Measurements from ENCODE around the gene ALDH1A2.

DNA sequence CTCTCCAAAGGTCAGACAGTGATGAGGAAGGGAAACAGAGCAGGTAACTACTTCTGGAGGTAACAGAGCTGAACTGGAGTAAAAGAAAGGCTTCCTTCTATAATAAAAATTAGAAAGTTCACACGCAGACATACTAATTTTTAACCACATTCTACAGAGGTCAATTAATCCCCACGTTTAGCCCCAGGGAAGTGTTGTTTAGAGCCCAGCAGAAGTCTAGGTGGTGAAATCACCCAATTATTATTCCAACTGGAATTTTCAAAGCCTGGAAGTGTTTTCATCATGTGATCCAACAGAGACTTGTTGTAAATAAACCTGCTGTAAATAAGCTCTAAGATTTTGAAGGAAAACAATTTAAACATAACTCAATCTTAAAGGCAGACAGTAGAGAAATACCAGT, 6.8 kb downstream of the ALDH1A2 start:
- TF ChIP-seq CTCF (IDR thresholded peaks at IDR 0.05; ENCODE audit: poor library complexity, severe bottlenecking), result no peak
- no peak for TF ChIP-seq RAD21 (conservative IDR thresholded peaks at IDR 0.05)
- no peak for TF ChIP-seq MXI1 (conservative IDR thresholded peaks at IDR 0.05; ENCODE audit: poor library complexity, severe bottlenecking)
- no peak for TF ChIP-seq EZH2 (IDR thresholded peaks at IDR 0.05; ENCODE audit: borderline replicate concordance, insufficient read depth, low read length, poor library complexity, severe bottlenecking)
- TF ChIP-seq EP300 (conservative IDR thresholded peaks at IDR 0.05; ENCODE audit: poor library complexity, severe bottlenecking), result no peak
- TF ChIP-seq SMC3 (conservative IDR thresholded peaks at IDR 0.05; ENCODE audit: poor library complexity), result no peak
- no peak for TF ChIP-seq TAF1 (IDR thresholded peaks at IDR 0.05; ENCODE audit: low read depth)

Data from neural cell (in vitro differentiated cells).